PC-3 (cell line): ENCODE results near the gene CTSE. TPM values are rescaled to one million over a fixed set of nuclear protein-coding genes. Genes with fewer than 3 reads are reported as not detected.
A peak's percentile ranks its signal among the peaks of the same experiment; 100 is the strongest.
"Not testable (repeated sequence)": the region's sequence is repeated elsewhere in the genome, so short reads cannot be mapped to it uniquely, and the experiment has no call there.

Experiments
- ATAC-seq: fragments of 200-7000 bp; cut with Tn5 transposase; 2 replicates; pipeline ENCODE4 v1.9.1; 2020; ENCODE audit warnings: mild to moderate bottlenecking, moderate library complexity
- BruUV-seq: library from RNA; stranded (reverse); fragments of 400-500 nt; replicated peaks from 2 replicates; lab custom pipeline; 2021; lab: Mats Ljungman, UMichigan
- CTCF ChIA-PET: fragments of 300-600 bp; sonication (Branson Sonifier 250); formaldehyde crosslinking; loops from one replicate; lab custom pipeline; 2022; ENCODE audit warnings: antibody characterized with exemption; lab: Charles Lee
- POLR2A ChIA-PET: fragments of 300-600 bp; sonication (Branson Sonifier 250); formaldehyde crosslinking; loops from one replicate; lab custom pipeline; 2022; ENCODE audit warnings: antibody characterized with exemption; ENCODE audit not compliant: unreplicated experiment; lab: Charles Lee
- DNase-seq: peaks from one replicate; pipeline ENCODE4 v3.0.0-alpha.2; 2015
- H2AFZ ChIP-seq: fragments of 300-600 bp; sonication (generic); 2 replicates; pipeline ENCODE4 v1.6.0; 2016; ENCODE audit warnings: antibody characterized with exemption, low read length
- H3F3A ChIP-seq: fragments of 300-600 bp; sonication (generic); one replicate; pipeline ENCODE4 v1.6.0; 2017; ENCODE audit warnings: antibody characterized with exemption, low read length, control low read depth, mild to moderate bottlenecking; ENCODE audit not compliant: unreplicated experiment
- H3K27ac ChIP-seq: fragments of 300-600 bp; sonication (generic); 2 replicates; pipeline ENCODE4 v1.5.1; 2016; ENCODE audit warnings: mild to moderate bottlenecking, low read length
- H3K27me3 ChIP-seq: fragments of 300-600 bp; sonication (generic); 2 replicates; pipeline ENCODE4 v1.6.1; 2016; ENCODE audit warnings: low read length, mixed read lengths
- H3K36me3 ChIP-seq: fragments of 300-600 bp; sonication (generic); 2 replicates; pipeline ENCODE4 v1.6.1; 2016; ENCODE audit warnings: low read depth, mixed run types, low read length, mixed read lengths
- H3K4me1 ChIP-seq: fragments of 300-600 bp; sonication (generic); 2 replicates; pipeline ENCODE4 v1.5.1; 2016; ENCODE audit warnings: low read length; ENCODE audit not compliant: insufficient read depth
- H3K4me2 ChIP-seq: fragments of 300-600 bp; sonication (generic); 2 replicates; pipeline ENCODE4 v1.6.0; 2016; ENCODE audit warnings: low read length
- H3K4me3 ChIP-seq: fragments of 300-600 bp; sonication (generic); 2 replicates; pipeline ENCODE4 v1.5.1; 2016; ENCODE audit warnings: mild to moderate bottlenecking, low read length, mixed read lengths
- H3K79me2 ChIP-seq: fragments of 300-600 bp; sonication (generic); 2 replicates; pipeline ENCODE4 v1.6.1; 2017; ENCODE audit warnings: low read length, mixed read lengths
- H3K9ac ChIP-seq: fragments of 300-600 bp; sonication (generic); 2 replicates; pipeline ENCODE4 v1.6.0; 2016; ENCODE audit warnings: mild to moderate bottlenecking, low read length
- H3K9me2 ChIP-seq: fragments of 300-600 bp; sonication (generic); replicated peaks from 2 replicates; pipeline ENCODE4 v1.6.1; 2016; ENCODE audit warnings: mixed run types, low read length, mixed read lengths
- H3K9me3 ChIP-seq: fragments of 300-600 bp; sonication (generic); 2 replicates; pipeline ENCODE4 v1.6.1; 2016; ENCODE audit warnings: low read length, mixed read lengths
- H4K20me1 ChIP-seq: fragments of 300-600 bp; sonication (generic); 2 replicates; pipeline ENCODE4 v1.6.1; 2016; ENCODE audit warnings: low read length, mixed read lengths
- CTCF ChIP-seq: fragments of 300-600 bp; sonication (generic); conservative IDR thresholded peaks from 2 replicates; pipeline ENCODE4 v1.5.1; 2017; ENCODE audit warnings: antibody characterized with exemption, low read depth, mild to moderate bottlenecking, low read length
- EZH2 ChIP-seq: fragments of 300-600 bp; sonication (generic); IDR thresholded peaks from one replicate; pipeline ENCODE4 v1.6.1; 2017; ENCODE audit warnings: antibody characterized with exemption, mild to moderate bottlenecking, low read length; ENCODE audit not compliant: unreplicated experiment
- EZH2phosphoT487 ChIP-seq: fragments of 300-600 bp; sonication (generic); IDR thresholded peaks from 2 replicates; pipeline ENCODE4 v1.6.1; 2018; ENCODE audit warnings: mild to moderate bottlenecking, antibody characterized with exemption, low read length, borderline replicate concordance
- intact Hi-C: fragments of 100-400 bp; cut with micrococcal nuclease; formaldehyde crosslinking; loops from 2 replicates; pipeline ENCODE4 v1.9.0; 2023
- total RNA-seq: library from RNA; depleted of rRNA; stranded (reverse); fragments of >200 nt; gene quantifications from 2 replicates; pipeline ENCODE4 v1.2.3, GENCODE V29; 2014

Gene CTSE
- total RNA-seq, 1 experiment from 2014 or later = 0.51 TPM

- peak overlapping the region; percentile 14; the same call in 1 of the 2 replicates for H2AFZ ChIP-seq
- intact Hi-C loops = no loop called here
- TF ChIP-seq CTCF (no peak), EZH2phosphoT487 (no peak), EZH2 (no peak)
- peaks cover 9% of the 10 kb centered on the region for H3K27me3 ChIP-seq
- H3K4me1 ChIP-seq = peaks cover 19% of the 10 kb centered on the region
- H3K79me2 ChIP-seq = no peaks in the 10 kb centered on the region
- BruUV-seq = no TSS peak
- ATAC-seq (peak; percentile 94), DNase-seq (peak; percentile 92)
- H3K4me2 ChIP-seq = peak overlapping the region; percentile 48
- ChIA-PET CTCF (interaction anchor here (1.3 kb wide), 1 partner anchor 24 kb away, joined by 9 read pairs; no protein-coding TSS in a partner anchor), POLR2A (interaction anchor here (0.5 kb wide), 1 partner anchor 124 kb away, joined by 5 read pairs; no protein-coding TSS in a partner anchor)
- no peaks in the 10 kb centered on the region for H3F3A ChIP-seq
- H3K9me3 ChIP-seq = no peaks in the 10 kb centered on the region
- H3K27ac ChIP-seq = no peak overlapping the region
- H4K20me1 ChIP-seq = no peaks in the 10 kb centered on the region
- H3K4me3 ChIP-seq = no peak overlapping the region
- no peak overlapping the region for H3K9ac ChIP-seq
- H3K9me2 ChIP-seq = no peaks in the 10 kb centered on the region
- H3K36me3 ChIP-seq = no peaks in the 10 kb centered on the region
Observed at GRCh38 chr1:206001476-206001888, 22.2 kb downstream of the CTSE start.

GRCh38 chr1:206000641-206001339 is 22.9 kb downstream of the CTSE start:
- H3K27ac ChIP-seq = no peak overlapping the region
- TF ChIP-seq EZH2 = no peak
- H3K4me1 ChIP-seq = peaks cover 19% of the 10 kb centered on the region
- no peak overlapping the region for H3K9ac ChIP-seq
- peak overlapping the region; percentile 31; the same call in 1 of the 2 replicates for H3K4me2 ChIP-seq
- no peak overlapping the region for H2AFZ ChIP-seq
- ChIA-PET POLR2A (interaction anchor here (0.5 kb wide), 1 partner anchor 125 kb away, joined by 5 read pairs; no protein-coding TSS in a partner anchor), CTCF (interaction anchor here (1.3 kb wide), 1 partner anchor 23 kb away, joined by 9 read pairs; no protein-coding TSS in a partner anchor)
- BruUV-seq = no TSS peak
- intact Hi-C loops = no loop called here
- no peaks in the 10 kb centered on the region for H3K9me3 ChIP-seq
- no peaks in the 10 kb centered on the region for H3K36me3 ChIP-seq
- no peaks in the 10 kb centered on the region for H4K20me1 ChIP-seq
- H3F3A ChIP-seq = no peaks in the 10 kb centered on the region
- ATAC-seq (no peak), DNase-seq (no peak)
- H3K79me2 ChIP-seq = no peaks in the 10 kb centered on the region
- H3K4me3 ChIP-seq = no peak overlapping the region
- no peaks in the 10 kb centered on the region for H3K9me2 ChIP-seq
- H3K27me3 ChIP-seq = peaks cover 9% of the 10 kb centered on the region

- no peak overlapping the region for H3K4me3 ChIP-seq
- peaks cover 19% of the 10 kb centered on the region for H3K4me1 ChIP-seq
- ChIA-PET POLR2A (no interaction called here), CTCF (interaction anchor here (0.6 kb wide), 1 partner anchor 15 kb away, joined by 4 read pairs; no protein-coding TSS in a partner anchor)
- ATAC-seq = no peak
- H3K79me2 ChIP-seq = no peaks in the 10 kb centered on the region
- H3K9me2 ChIP-seq = no peaks in the 10 kb centered on the region
- no peaks in the 10 kb centered on the region for H4K20me1 ChIP-seq
- no peak overlapping the region for H3K4me2 ChIP-seq
- intact Hi-C loops = no loop called here
- H3F3A ChIP-seq = no peaks in the 10 kb centered on the region
- H3K27ac ChIP-seq = no peak overlapping the region
- H2AFZ ChIP-seq = no peak overlapping the region
- no peak for DNase-seq
- TF ChIP-seq EZH2phosphoT487 = no peak
- TF ChIP-seq EZH2 = no peak
- TF ChIP-seq CTCF = no peak
- H3K9ac ChIP-seq = no peak overlapping the region
- no peaks in the 10 kb centered on the region for H3K9me3 ChIP-seq
- no peaks in the 10 kb centered on the region for H3K36me3 ChIP-seq
- H3K27me3 ChIP-seq = peaks cover 24% of the 10 kb centered on the region
- no TSS peak for BruUV-seq
Observed at GRCh38 chr1:205998457-205999241, 25.0 kb downstream of the CTSE start.

- H3K9me2 ChIP-seq, H3K4me3 ChIP-seq, H4K20me1 ChIP-seq, H3K79me2 ChIP-seq, ATAC-seq, H3K36me3 ChIP-seq, H3K27ac ChIP-seq, H2AFZ ChIP-seq, BruUV-seq, DNase-seq, POLR2A ChIA-PET, H3K9ac ChIP-seq, CTCF ChIA-PET, H3K4me2 ChIP-seq, intact Hi-C loops, H3K9me3 ChIP-seq, H3F3A ChIP-seq: not testable (repeated sequence)
- H3K4me1 ChIP-seq = peaks cover 13% of the 10 kb centered on the region
- peaks cover 41% of the 10 kb centered on the region for H3K27me3 ChIP-seq
Observed at GRCh38 chr1:205996641-205997040, 27.1 kb downstream of the CTSE start.
